GM21825 (cell line): ENCODE results near the gene RER1.

Experiments
- ATAC-seq: cut with Tn5 transposase; IDR thresholded peaks from one replicate; pipeline ENCODE4 v1.9.1; 2021; ENCODE audit warnings: mild to moderate bottlenecking, moderate library complexity; ENCODE audit not compliant: unreplicated experiment

RER1 gene

GRCh38 chr1:2404890-2405511, 13.4 kb downstream of the RER1 start:
- no peak for ATAC-seq

DNA sequence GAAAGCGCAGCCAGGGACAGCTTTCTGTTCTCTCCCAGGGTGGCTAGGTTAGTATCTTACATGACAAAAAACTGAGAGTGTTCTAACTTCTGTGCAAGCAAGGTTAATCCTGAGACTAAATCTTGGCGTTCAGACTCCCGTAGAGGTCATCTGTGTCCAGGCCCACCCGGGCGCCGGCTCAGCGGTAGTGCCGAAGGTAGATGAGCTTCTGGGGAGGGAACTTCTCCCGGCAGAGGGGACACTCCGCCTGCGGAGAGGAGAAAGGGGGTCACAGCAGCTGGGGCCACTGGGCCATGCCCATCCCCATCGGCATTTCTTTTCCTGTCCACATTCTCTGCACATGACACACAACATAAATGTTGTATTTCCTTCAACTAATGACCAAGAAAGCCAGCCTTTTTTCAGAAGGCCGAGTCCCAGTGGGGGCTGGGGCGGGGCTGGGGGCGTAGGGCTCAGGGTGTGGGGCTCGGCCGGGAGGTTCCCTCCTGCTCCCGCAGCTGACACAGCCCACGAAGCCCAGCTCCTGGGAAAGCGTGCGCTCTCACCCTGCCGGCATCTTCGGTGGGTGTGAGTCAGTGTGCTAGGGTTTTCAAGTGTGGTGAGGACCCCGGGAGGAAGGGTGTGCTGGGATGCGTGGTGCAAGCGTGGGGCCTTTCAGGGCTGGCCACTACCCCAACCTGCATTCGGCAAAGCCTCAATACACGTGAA, 14.1 kb downstream of the RER1 start:
- no peak for ATAC-seq

DNA sequence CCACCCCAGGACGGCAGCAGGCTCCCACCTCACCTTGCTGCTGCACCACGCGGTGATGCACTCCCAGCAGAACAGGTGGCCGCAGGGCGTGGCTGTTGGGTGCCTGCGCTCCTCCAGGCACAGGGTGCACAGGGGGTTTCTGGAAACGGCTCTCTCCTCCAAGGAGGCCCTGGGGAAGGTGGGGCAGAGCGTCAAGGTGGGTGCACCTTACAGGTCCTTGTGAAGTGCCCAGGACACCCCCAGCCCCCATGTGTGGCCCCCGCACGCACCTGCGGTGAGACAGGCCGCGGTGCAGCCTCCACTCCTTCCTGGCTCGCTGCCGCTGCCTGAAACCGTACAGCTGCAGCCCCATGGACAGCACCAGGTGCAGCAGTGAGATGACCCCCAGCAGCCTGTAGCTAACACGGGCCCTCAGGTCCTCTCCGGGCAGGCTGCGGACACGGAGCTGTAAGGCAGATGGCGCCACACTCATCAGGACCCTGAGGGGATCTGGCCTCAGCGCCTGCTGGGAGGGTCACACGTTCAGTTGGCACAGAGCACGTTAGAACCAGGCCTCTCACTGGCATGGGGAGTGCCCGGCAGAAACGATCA, 14.9 kb downstream of the RER1 start:
- no peak for ATAC-seq

GRCh38 chr1:2407166-2407990, 15.7 kb downstream of the RER1 start:
- no peak for ATAC-seq

GRCh38 chr1:2407991-2408275, 16.3 kb downstream of the RER1 start:
- no peak for ATAC-seq

GRCh38 chr1:2408456-2408855, 16.8 kb downstream of the RER1 start:
- no peak for ATAC-seq

- ATAC-seq: no peak
Measured at GRCh38 chr1:2408859-2409276, 17.2 kb downstream of the RER1 start.

DNA sequence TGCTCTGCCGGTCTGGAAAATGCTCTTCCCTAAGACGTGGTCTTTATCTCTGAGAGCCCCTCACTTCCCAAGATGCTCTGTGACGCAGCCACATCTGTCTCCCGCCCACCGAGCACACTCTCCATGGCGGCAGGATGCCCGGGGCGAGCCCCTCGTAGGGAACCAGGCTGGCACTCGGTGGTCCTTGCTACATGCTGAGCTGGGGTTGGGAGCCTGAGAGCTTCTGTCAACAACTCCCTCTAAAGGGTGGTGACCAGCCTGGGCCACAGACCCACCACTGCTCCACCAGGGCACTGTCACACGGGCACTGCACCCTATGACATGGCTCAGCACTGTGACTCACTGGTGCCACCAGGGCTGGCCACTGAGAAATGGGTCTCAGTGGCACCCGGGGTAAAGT, 18.1 kb downstream of the RER1 start:
- no peak for ATAC-seq

DNA sequence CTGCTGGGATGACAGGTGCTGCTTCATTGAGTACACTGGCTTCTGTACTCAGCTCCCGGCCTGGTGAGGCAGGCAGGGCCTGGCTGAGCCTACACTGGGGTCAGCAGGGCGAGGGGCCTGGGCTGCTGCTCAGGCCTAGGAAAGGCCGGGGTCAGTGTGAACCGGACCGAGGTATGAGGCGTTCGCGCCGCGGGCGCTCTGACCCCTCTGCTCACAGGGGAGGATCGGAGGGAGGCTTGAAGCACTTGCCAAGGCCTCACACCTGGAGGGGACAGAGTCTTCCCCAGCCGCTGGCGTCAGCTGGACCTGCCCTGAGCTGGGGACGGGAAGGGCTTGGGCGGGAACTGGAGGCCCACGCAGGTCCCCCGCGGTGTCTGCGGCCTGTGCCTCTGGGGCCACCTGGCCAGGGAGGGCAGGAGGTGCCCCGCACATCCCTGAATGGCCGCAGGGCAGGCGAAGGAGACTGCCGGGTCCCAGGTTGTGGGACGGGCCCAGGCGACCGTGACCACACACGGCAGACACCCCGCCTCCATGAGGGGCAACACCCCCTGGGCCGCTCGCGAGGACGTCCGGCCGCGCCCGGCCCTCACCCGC, 20.3 kb downstream of the RER1 start:
- ATAC-seq: peak; percentile 20

- peak; percentile 75 for ATAC-seq
Measured at GRCh38 chr1:2412395-2412772, 20.7 kb downstream of the RER1 start, which contains the start of gene PEX10. Gene PEX10, minus strand, starts transcription at chr1:2412564. Its CDS starts 62 bp downstream, at chr1:2412502.

- peak; percentile 16 for ATAC-seq
Measured at GRCh38 chr1:2412773-2413494, 21.3 kb downstream of the RER1 start.

DNA sequence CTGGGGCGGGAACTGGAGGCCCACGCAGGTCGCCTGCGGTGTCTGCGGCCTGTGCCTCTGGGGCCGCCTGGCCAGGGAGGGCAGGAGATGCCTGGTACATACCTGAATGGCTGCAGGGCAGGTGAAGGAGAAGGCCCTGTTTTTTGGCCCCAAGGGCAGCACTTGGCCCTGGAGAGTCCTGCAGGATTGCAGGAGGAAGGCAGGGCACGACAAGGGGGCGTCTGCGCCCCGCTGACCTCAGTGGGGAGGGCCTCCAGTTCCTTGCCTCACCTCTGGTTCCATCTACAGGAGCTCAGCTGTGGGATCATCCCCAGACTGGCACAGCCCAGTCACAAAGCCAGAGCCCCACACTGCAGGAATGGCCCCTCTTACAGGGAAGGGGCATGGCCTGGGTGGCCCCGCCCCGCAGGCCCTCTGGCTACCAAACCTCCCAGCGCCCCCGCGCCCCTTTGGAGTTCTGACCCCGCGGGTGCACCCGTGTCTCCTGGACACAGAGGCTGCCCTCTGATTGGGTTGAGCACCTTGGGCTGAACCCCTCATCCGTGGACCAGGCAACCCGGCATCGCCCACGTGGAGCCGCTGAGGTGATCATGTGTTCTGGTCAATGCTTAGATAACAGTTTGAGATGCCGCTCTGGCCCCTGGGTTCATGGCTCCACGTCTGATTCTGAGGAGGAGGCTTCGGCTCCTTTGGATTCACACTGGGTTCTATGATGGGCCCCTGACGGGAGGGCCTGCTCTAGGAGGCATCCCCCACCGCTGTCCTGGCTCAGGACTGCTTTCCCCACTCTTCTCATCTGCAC, 22.1 kb downstream of the RER1 start:
- no peak for ATAC-seq

GRCh38 chr1:2414297-2414958, 22.8 kb downstream of the RER1 start:
- no peak for ATAC-seq

GRCh38 chr1:2415337-2415736, 23.7 kb downstream of the RER1 start:
- ATAC-seq: no peak

GRCh38 chr1:2415801-2416208, 24.2 kb downstream of the RER1 start:
- no peak for ATAC-seq

GRCh38 chr1:2416403-2416802, 24.8 kb downstream of the RER1 start:
- no peak for ATAC-seq

GRCh38 chr1:2417083-2417832, 25.6 kb downstream of the RER1 start:
- ATAC-seq: no peak

- ATAC-seq: no peak
Measured at GRCh38 chr1:2417833-2418225, 26.2 kb downstream of the RER1 start.
